ENCODE data around the gene COBL. TPM values are rescaled to one million over a fixed set of nuclear protein-coding genes. Genes with fewer than 3 reads are reported as not detected.

The COBL gene, protein sequence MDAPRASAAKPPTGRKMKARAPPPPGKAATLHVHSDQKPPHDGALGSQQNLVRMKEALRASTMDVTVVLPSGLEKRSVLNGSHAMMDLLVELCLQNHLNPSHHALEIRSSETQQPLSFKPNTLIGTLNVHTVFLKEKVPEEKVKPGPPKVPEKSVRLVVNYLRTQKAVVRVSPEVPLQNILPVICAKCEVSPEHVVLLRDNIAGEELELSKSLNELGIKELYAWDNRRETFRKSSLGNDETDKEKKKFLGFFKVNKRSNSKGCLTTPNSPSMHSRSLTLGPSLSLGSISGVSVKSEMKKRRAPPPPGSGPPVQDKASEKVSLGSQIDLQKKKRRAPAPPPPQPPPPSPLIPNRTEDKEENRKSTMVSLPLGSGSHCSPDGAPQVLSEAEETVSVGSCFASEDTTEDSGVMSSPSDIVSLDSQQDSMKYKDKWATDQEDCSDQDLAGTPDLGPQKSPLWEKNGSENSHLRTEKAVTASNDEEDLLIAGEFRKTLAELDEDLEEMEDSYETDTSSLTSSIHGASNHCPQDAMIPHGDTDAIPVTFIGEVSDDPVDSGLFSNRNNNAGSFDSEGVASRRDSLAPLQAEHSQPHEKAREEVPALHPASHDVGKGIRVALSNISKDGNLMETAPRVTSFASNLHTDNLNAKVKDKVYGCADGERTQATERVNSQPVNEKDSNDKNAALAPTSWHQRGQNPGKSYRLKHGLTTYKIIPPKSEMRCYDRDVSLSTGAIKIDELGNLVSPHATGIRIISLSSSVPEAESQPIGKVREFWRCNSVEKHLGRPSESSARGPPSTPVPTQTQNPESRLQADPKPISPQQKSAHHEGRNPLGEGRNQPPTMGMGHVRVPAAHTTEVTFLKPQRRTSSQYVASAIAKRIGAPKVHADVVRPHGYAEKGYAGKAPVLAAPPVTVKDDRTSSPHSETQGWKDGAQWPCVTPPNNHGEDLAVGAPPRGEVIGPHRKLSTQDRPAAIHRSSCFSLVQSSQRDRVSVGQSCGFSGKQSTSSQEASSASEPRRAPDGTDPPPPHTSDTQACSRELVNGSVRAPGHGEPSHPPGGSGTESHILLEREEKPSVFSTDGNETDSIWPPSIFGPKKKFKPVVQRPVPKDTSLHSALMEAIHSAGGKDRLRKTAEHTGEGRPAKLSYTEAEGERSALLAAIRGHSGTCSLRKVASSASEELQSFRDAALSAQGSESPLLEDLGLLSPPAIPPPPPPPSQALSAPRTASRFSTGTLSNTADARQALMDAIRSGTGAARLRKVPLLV
- total RNA-seq: under 0.01 TPM in 2 replicates

DNA sequence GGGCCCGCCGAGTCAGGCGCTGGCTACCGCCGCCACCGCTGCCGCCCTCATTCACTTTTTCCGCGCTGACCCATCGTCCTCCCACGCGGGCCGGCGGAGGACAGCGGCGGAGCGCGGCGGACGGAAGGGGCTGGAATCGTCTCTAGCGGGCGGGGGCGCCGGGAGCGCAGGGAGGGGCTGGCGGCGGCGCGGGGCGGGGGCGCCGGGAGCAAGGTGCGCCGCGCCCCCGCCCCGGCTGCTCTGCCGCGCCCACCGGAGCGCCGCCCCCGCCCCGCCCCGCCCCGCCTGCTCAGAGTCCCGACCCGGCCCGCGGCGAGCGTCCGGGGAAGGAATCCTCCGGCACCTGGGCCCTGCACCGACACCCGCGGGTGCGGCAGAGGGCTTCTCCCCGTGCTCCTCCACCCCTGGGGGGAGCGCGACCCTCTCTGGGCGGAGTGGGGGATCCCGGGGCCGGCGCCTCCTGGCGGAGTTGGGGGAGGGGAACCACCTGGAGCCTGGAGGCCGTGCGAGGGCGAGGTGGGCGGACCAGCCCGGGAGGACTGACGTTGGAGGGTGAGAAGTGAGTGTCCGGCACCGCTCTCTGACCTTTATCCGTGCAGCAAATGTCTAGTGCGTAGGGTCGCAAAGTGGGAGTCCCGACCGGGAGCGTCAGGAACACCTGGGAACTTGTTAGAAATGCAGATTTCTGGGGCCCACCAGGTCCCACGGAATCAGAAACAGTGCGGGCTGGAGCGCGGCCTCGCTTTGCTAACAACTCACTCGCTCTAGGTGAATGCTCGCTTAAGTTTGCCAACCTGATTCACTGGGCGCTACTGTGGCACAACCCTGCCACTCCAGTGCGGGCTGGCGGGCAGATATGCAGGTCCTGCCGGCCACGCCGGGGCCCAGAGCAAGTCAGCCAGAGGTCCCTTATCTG, at the start of gene COBL:
Gene COBL (minus strand): TSS at position 144 of the 916 bp plus-strand sequence. CDS start 176 bp downstream, outside the sequence.
- DNase-seq (ENCODE audit: low read depth in 2 of 2): no peak

DNA sequence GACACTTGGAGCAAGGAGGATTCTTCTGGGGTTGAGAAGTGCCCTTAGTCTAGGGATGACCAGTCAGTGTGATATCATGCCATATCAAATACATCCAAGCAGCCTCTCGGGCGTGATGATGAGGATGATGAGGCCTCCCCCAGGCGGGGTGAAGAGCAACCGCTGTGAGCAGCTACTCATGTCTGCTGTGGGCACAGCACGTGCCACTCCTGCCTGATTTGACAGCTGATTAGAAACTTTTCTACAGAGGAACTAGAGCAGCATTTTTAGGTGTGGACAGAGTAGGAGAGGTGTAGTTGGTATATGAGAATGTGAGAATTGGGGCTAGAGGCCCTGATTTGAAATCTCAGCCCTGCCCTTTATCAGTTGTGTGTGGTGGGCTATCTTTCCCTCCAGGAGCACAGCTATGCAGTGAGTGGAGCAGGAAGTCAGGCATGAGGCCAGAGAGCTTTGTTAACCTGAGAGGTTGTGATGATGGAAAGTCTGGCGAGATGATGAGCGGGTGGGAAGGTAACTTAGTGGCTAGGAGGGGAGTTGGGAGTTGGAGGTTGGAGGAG, 49.6 kb upstream of the COBL start:
- DNase-seq (ENCODE audit: low read depth in 2 of 2): no peak

DNA sequence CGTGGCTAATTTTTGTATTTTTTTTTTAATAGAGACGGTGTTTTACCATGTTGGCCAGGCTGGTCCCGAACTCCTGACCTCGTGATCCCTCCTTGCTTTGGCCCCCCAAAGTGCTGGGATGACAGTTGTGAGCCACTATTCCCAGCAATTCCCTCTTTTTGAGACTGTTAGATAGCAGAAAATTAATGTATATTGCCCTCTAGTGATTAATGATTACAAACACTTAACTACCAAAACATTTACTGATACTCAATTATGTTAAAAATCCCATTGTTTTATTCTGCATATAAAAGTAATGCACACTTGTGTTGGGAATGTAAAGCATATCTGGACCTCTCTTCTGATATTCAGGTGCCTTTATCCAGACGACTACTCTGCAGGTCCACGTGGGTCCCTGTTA, 41.2 kb upstream of the COBL start:
- DNase-seq (ENCODE audit: low read depth in 2 of 2): no peak

DNA sequence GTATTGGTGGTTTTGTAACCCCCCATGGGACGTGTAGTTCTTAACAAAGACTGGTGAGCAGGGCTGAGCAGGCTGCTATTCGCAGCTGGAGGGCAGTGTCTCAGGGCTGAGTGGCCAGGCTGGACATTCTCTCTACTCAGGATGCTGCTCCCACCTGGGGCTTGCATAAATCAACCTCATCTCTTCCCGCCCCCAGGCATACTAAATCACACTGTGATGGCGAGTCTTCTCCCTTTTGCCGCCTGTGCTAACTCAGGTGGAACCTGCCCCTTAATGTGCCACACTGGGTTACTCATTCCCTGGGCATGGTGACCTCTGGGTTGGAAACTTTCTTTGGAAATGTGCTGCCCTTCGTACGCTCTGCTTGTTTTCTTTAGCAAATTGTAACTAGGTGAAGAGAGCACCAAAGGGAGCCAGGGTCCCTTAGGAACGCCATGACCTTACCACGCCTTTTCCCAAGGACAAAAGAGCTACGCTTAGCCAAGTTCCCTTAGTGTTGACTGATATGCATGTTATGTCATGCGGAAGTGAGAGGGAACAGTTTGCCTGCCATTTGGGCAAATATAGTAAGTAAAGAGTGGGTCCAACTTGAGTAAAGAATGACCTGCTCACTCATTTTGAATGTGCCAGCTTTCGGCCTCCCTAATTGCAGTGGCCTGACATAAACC, 40.4 kb upstream of the COBL start:
- DNase-seq (ENCODE audit: low read depth in 2 of 2): no peak

DNA sequence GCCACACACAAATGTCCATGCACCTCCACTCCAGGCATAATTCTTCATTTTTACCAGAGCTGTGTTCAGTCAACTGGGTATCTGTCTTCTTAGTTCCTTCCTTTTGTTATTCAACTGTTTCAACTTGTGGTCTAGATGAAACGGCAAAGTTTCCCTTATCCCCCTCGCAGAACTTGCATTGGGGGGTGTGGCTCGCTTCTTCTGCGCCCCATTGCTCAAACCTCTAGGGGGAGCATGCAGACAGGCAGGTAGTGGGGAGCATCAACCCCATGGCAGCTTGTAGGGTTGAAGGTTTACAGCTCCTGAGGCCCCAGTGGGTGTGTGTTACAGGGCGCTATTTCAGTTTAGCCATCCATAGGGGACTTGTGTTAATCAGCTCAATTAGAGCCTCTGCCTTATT, 38.3 kb upstream of the COBL start:
- no peak for DNase-seq (ENCODE audit: low read depth in 2 of 2)

DNA sequence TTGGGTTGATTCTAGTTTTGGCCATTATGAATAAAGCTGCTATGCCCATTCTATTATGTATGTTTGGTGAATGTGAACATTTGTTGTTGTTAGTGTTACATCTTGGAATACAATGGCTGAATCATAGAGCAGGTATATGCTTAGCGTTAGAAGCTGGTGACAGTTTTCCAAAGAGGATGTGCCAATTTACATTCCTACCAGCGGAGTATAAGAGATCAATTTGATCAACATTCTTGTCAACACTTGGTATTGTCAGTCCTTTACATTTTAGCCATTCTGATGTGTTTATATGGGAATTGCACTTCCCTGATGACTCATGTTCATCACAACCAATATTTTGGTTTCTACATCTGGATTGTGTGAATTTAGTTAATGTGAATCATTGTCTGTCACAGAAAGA, 37.8 kb upstream of the COBL start:
- DNase-seq (ENCODE audit: low read depth in 2 of 2): no peak

DNA sequence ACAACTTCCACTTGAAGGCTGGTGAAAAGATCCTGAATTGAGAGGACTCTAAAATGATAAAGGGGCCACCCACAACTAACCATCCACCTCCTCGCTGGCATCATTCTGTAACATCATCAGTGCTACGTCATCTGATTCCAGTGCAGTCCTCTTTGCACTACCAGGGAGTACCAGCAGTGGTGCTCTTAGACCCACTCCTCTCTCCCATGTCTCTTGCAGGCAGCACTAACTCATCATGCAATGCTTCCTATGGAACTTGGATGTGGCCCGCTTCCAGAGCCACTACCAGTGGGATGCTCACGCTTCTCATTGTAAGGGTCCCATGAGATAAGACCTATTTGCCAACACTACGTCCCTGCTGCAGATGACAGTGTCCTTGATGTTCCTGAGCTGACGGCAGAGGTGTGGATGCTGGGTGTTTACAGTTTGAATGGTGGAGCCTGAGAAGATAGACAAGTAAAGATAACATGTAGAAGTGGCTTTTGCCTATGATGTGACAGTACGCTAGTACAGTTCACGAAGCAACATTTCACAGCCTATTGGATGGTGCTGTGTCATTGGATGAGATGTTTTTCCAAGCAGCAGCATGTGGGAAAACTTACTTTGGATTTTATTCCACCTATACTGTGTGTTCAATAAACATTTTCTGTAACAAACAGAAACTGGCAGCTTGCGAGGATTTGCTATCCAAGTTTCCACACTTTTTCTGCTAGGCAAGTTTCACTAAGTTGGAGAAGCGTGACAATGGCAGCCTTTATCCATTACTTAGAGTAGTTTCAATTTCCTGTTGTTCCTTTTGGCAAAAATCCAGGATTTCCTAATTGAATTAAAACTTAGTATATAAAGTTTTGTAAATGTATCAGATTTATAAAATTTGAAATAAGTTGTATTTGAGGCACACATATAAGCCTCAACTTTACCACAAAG, 35.8 kb upstream of the COBL start:
- DNase-seq (ENCODE audit: low read depth in 2 of 2): no peak

DNA sequence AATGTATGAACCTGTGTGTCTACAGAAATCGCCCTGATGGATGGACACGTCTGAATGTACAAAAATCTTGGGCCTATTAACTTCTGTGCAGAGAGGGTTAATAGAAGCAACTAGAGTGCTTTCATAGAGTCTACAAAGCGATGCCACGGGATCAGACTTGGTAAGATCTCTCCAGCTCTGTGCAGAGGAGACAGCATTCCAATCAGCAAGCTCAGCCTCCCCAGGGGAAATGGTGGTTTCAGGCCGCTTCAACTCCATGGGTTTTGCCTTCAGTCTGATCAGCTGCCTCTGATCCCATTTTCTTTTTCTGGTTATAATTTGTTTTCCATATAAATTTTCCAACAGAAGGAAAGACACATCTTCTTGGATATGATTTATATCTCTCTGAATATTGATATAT, 35.1 kb upstream of the COBL start:
- DNase-seq (ENCODE audit: low read depth in 2 of 2): no peak

DNA sequence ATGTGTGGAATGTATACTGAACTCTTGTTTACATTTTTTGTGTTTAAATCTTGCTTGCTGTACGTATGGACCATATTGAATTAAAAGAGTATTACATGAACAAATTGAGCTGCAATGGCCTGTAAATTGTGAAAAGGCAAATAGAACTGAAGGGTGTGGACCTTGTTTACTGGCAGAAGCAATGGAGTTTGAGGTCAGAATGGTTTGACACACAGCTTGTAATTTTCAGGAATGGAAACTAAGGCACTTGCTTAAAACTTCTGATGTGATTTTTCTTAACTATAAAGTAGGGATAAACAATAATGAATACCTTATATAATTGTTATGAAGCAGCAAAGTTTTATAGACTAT, 33.9 kb upstream of the COBL start:
- DNase-seq (ENCODE audit: low read depth in 2 of 2): no peak

DNA sequence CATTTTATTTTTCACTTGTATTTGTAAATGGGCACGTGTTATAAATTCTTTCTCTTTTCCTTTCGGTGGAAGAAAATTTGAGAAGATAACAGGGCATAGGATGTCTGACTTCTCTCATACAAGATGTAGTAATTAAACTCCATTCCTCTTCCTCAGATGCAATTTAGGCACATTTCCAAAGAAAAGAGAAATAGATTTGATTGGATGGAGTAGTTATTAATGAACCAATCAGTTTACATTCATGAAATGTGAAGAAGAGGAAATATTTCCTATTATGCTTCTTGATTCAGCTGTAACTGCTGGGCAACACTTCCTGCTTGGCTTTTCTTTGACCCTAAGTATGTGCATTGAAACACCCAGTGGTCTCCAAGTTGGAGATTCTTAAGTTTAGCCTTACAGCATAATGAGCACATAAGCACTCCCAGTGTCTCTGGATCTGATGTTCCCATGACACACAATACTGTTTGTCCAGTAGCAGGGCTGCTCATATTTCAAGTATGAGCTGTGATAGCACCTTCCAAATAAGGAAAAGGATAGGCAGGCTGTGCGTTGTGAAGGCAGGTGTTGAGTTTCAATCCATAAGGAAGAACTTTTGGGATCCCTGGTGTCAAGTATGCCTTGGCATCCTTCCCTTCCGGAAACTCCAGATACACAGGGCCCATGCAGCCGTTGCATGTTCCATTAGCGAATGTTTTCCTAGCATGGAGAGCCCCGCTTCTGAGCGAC, 33.4 kb upstream of the COBL start:
- DNase-seq (ENCODE audit: low read depth in 2 of 2): no peak

DNA sequence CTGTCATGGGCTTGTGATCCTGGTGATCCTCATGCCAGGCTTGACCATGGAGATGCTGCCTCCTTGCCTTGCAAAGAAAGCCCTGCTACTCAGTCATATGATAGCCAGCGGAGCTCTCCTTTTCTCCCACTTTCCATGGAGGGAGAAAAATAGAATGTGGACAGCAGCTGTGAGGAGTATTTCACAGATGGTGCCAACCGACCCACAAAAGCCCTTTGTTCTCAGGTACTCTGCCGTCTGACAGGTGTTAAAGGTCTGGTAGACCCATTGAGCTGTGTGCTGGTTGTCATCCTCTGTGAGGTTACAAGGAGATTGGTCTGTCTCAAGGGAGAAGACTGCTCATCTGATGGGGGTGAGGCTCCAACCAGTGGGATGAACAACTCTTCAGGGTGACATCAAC, 29.5 kb upstream of the COBL start:
- no peak for DNase-seq (ENCODE audit: low read depth in 2 of 2)

DNA sequence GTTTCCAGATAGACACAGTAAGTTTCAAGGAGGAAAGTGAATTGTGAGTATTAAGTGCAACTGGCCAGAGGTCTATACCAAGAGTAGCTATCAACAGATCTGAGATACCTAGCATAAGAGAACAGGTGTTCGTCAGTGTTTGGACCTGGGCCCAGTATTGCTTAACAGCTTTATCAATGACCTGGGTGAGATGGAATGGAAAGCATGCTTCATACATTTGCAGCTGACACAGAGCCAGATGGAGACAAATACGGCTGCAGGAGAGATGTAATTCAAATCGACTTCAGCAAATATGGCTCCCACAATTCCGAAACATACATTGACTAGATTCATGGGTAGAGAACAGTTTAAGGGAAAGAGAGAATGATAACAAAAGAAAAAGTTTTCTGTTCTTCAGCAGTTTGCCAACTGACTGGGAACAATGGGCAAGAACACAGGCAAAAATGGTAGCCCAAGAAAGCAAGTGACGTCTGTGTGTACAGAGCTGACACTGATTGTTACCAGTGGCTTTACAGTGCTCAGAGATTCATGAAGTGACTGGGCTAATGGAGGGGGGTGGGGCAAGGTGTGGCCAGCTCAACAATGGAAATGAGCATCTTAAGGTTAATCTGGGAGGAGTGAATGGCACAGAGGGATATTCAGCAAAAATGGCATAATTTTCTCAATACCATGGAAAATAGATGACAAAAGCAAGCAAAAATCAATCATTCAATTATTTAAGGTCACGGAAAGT, 28.0 kb upstream of the COBL start:
- DNase-seq (ENCODE audit: low read depth in 2 of 2): no peak

DNA sequence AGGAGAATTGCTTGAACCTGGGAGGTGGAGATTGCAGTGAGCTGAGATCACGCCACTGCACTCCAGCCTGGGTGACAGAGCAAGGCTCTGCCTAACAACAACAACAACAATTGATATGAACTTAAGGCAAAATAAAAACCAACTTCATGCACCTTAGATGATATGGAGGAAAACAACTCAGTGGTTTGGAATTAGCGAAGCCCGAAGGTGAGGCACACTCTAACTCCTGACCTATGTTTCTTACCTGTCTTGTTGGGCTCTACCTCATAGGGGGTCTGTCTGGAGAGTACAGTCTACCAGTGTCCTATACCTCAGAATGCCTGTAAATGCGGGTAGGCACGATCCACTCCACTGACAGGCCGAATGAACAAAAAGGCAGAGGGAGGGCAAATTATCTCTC, 24.3 kb upstream of the COBL start:
- no peak for DNase-seq (ENCODE audit: low read depth in 2 of 2)

DNA sequence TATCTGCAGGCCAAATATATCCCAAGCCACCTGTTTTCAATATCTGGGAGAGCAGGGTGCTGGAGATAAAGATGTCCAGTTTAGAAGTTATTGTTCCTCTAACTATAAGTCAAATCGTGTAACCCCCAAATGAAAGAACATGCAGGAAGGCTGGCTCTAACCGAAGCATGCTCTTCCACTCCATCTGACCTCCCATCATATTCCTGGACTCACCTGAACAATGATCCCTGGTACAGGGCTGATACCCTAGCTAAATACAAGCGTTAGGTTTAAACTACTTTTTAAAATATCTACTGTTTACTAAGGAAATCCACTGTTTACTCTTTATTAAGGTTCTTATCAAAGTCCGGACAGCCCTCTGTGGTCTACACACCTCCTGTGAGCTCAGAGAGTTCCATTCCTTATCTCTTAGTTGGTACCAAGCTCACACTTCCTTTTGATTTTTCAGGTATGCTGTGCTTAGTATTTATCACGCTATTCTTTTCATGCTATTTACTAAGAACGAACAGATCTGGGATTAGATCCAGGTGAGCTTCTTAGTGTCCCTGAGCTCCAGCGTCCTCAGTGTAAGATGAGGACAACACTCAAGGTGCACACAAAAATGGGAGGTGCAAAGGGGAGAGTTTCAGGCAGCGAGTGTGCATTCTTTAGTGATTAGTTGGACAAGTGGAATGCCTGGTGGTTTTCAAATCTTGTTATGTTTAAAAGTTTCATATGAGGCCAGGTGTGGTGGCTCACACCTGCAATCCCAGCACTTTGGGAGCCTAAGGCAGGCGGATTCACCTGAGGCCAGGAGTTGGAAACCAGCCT, 23.6 kb upstream of the COBL start:
- DNase-seq (ENCODE audit: low read depth in 2 of 2): no peak

DNA sequence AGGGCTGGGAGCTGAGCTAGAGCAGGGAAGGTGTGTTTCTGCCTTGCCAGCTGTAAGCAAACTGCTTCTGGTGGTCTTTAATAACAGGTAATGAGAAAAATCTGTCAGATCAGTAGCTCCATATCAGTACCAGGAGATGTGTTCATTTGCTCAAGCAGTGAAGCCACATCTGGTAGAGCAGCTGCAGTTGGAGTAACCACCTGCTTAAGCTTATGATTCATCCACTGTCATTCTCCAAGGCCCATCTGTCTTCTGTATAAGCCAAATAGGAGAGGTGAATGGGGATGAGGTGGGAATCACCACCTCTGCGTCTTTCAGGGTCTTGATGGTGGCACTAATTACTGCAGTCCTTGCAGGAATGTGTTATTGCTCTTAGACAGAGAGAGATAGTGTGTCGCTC, 18.4 kb upstream of the COBL start:
- no peak for DNase-seq (ENCODE audit: low read depth in 2 of 2)

DNA sequence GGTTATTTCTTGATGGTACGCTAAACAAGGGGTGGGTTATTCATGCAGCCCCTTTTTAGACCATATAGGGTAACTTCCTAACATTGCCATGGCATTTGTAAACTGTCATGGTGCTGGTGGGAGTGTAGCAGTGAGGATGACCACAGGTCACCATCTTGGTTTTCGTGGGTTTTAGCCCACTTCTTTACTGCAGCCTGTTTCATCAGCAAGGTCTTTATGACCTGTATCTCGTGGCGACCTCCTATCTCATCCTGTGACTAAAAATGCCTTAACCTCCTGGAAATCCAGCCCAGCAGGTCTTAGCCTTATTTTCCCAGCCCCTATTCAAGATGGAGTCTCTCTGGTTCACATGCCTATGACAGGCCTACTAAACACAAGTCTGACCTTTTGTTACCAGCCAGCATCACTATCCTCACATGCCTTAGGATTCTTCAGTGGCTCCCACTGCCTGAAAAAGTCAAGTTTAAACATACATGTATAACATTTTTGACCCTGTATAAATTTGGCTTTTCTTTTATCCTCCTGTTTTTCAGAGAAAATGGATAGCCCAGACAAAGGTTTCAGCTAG, 13.2 kb upstream of the COBL start:
- DNase-seq (ENCODE audit: low read depth in 2 of 2): no peak

Data from dermis microvascular lymphatic vessel endothelial cell (primary cell).